ENCODE data around the gene IL1RAPL2.

- TF ChIP-seq CTCF (IDR thresholded peaks at IDR 0.05) (no peak), POLR2A (IDR thresholded peaks at IDR 0.05) (no peak)
Measured at GRCh38 chrX:105313596-105313995, 747.6 kb downstream of the IL1RAPL2 start.
